Esophagus squamous epithelium (tissue), 4 donors: Measurements from ENCODE around the gene CCDC50.

Experiments
- POLR2A ChIP-seq, 4 donors: fragments of 450-650 bp; IDR thresholded peaks; one replicate each; pipeline ENCODE4 v1.6.1; 2017; ENCODE audit warnings: antibody characterized with exemption in 4 of 4, mild to moderate bottlenecking in 4 of 4, moderate library complexity in 3 of 4
- TF ChIP-seq, protein P1 (sequence below), 6 experiments: fragments of 450-650 bp in 4 of 6; fragments of 200-600 bp in 2 of 6; sonication (generic) in 2 of 6; IDR thresholded peaks; one replicate each; pipeline ENCODE4 v1.5.1; 2016 to 2019; ENCODE audit warnings: antibody characterized with exemption in 6 of 6, mild to moderate bottlenecking in 4 of 6, moderate library complexity in 4 of 6

DNA sequence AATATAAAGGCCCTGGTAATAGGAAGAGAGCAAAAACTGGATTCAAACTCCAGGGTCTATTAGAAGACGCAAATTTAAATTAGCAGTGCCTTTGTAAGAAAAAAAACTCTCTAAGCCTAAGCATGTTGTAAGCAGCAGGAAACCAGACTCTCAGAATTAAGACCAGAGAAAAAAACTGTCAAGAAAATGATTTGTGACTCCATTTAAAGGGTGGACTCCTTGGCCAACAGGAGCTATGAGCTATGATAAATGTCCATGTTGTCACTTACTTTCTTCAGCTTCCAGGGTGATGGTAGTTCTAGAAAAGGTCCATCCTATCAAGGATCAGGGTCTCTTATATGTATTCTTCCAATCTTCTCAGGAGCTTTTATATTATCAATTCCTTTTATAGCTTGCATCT, 34.9 kb upstream of the CCDC50 start:
- TF ChIP-seq, protein P1, sequence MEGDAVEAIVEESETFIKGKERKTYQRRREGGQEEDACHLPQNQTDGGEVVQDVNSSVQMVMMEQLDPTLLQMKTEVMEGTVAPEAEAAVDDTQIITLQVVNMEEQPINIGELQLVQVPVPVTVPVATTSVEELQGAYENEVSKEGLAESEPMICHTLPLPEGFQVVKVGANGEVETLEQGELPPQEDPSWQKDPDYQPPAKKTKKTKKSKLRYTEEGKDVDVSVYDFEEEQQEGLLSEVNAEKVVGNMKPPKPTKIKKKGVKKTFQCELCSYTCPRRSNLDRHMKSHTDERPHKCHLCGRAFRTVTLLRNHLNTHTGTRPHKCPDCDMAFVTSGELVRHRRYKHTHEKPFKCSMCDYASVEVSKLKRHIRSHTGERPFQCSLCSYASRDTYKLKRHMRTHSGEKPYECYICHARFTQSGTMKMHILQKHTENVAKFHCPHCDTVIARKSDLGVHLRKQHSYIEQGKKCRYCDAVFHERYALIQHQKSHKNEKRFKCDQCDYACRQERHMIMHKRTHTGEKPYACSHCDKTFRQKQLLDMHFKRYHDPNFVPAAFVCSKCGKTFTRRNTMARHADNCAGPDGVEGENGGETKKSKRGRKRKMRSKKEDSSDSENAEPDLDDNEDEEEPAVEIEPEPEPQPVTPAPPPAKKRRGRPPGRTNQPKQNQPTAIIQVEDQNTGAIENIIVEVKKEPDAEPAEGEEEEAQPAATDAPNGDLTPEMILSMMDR (IDR thresholded peaks at IDR 0.05) = no peak
- no peak for TF ChIP-seq POLR2A (IDR thresholded peaks at IDR 0.05)
